GM13976 (cell line): Measurements from ENCODE around the gene RAD21L1.

ENCODE experiments used
- DNase-seq: peaks from one replicate; pipeline ENCODE4 v3.0.0; 2012; ENCODE audit warnings: low spot score
- in situ Hi-C: fragments of 300-500 bp; cut with MboI; formaldehyde crosslinking; loops from one replicate; pipeline ENCODE4 v1.12.0; 2022; ENCODE audit warnings: low sequenced_read_pairs, mixed read lengths, inconsistent platforms; ENCODE audit not compliant: unreplicated experiment
- TF ChIP-seq, protein P1 (sequence below): IDR thresholded peaks from 2 replicates; pipeline ENCODE4 v1.5.1; 2012; ENCODE audit warnings: borderline replicate concordance, mild to moderate bottlenecking; ENCODE audit not compliant: insufficient read depth; ENCODE audit errors: extremely low read depth, missing control alignments, control extremely low read depth

RAD21L1 gene

DNA sequence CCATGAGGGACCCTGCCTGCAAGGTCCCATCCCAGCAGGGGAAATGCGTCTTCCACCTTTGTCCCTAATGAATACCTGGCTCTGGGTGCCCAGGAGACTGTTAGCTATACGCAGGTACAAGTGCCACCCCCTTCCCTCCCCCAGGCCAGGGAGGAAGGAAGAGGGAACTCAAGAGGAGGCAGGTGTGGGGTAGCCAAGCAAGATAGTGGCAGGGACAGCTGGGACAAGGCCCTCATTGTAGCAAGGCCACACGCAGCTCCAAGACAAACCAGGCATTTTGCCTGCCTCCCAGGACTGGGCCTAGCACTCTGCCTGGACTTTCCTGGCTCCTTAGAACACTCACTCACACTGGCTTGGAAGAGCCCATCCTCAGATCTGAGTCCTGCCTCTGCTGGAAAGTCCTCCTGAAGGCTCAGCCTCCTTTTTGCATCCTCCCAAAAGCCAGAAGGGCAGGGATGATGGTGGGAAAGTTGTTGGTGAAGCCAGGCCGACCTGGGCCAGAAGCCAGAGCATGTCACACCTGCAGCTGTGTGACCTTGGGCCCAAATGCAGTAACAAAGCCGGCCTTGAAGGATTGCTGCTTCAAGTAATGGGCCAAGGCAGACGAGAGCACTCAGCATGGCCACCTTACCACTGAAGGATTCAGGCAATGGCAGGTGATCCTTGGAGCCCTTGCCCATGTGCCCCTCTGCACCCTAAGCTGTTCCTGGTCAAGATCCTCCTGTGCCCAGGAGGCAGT is 68.0 kb downstream of the RAD21L1 start:
- no peak for DNase-seq
- in situ Hi-C loops = no loop called here
- TF ChIP-seq, protein P1, sequence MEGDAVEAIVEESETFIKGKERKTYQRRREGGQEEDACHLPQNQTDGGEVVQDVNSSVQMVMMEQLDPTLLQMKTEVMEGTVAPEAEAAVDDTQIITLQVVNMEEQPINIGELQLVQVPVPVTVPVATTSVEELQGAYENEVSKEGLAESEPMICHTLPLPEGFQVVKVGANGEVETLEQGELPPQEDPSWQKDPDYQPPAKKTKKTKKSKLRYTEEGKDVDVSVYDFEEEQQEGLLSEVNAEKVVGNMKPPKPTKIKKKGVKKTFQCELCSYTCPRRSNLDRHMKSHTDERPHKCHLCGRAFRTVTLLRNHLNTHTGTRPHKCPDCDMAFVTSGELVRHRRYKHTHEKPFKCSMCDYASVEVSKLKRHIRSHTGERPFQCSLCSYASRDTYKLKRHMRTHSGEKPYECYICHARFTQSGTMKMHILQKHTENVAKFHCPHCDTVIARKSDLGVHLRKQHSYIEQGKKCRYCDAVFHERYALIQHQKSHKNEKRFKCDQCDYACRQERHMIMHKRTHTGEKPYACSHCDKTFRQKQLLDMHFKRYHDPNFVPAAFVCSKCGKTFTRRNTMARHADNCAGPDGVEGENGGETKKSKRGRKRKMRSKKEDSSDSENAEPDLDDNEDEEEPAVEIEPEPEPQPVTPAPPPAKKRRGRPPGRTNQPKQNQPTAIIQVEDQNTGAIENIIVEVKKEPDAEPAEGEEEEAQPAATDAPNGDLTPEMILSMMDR = no peak

- no peak for DNase-seq
- in situ Hi-C loops = no loop called here
- TF ChIP-seq, protein P1 = no peak
These were observed 68.7 kb downstream of the RAD21L1 start for GRCh38 chr20:1294497-1294896.

DNA sequence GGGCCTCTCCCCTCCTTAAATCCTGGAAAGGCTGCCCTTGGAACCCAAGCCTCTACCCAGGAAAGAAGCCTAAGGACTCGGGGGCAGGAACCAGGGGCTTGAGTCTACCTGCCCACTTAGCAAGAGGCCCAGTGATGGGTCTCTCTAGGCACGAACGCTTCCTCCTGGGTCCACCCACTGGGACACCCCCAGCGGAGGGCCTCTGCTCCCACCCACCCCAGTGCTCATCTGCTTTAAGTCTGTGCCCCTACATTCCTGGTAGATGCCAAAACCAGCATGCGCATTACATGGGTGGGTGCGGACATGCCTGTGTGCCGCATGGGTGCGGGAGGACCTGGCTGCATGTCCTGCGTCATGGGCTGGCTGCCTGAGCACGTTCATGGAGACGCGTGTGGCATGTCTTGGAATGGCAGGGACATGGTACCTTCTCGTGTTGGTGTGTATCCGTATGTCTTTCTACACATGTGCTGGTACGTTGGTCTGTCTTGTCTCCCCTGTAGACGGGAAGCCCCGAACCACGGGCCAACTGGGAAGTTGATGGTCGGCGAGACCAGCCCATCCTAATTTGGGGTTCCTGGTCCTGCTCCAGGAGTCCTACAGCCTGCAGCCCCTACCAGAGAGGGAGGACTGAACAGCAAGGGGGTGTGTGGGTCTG is 69.6 kb downstream of the RAD21L1 start:
- in situ Hi-C loops = no loop called here
- no peak for DNase-seq
- TF ChIP-seq, protein P1 = no peak

DNA sequence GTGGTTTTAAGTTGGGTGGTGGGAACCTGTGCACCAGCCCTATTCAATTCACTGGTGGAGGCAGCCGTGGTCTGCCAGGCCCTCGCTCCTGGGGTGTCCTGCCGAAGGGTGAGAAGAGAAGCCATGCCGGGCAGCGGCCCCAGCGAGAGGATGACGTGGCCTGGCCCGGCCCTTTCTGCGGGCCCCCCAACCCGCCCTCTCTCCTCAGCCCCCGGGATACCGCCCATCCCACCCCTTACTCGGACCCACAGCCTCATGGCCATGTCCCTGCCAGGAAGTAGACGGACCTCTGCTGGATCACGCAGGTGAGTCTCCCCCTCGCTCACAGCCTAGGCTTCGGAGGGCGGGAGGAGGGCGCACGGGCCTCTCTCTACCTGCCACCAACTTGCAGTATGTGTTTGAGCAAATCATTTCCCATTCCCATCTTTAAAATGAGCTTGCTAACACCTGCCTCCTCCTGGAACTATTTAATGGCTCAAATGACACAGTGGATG is 70.3 kb downstream of the RAD21L1 start:
- TF ChIP-seq, protein P1 = no peak
- in situ Hi-C loops = no loop called here
- no peak for DNase-seq

GRCh38 chr20:1296922-1297321 is 71.1 kb downstream of the RAD21L1 start:
- TF ChIP-seq, protein P1 = no peak
- DNase-seq = no peak
- in situ Hi-C loops = no loop called here

DNA sequence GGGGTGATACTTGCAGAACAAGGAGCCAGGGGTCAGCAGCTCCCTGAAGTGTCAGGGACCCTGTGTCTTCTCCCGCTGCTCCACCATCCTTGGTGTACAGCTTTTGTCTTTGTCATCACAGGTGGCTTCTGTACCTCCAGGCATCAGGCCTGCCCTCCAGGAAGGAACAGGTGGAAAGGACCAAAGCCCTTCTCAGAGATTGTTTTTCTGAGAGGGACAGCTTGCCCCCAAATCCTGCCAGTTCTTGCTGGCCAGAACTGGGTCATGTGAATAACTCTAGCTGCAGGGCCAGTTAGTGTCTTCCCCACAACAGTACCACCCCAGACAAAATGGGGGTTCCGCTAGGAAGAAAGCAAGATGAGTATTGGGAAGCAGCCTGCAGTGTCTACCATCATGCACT is 71.6 kb downstream of the RAD21L1 start:
- TF ChIP-seq, protein P1 = no peak
- in situ Hi-C loops = no loop called here
- DNase-seq = no peak
